ENCODE results near the gene SUB1.
A peak's percentile ranks its signal among the peaks of the same experiment; 100 is the strongest.
"Not testable (repeated sequence)": the region's sequence is repeated elsewhere in the genome, so short reads cannot be mapped to it uniquely, and the experiment has no call there.

Gene SUB1

GRCh38 chr5:32601623-32602295, 16.4 kb downstream of the SUB1 start:
- DNase-seq: no peak

- DNase-seq: no peak
Measured at GRCh38 chr5:32602906-32603305, 17.5 kb downstream of the SUB1 start.

GRCh38 chr5:32604800-32605765, 19.7 kb downstream of the SUB1 start:
- no peak for DNase-seq

- no peak for DNase-seq
Measured at GRCh38 chr5:32605766-32606152, 20.4 kb downstream of the SUB1 start.

- no peak for DNase-seq
Measured at GRCh38 chr5:32612134-32612888, 27.0 kb downstream of the SUB1 start.

GRCh38 chr5:32613050-32613672, 27.8 kb downstream of the SUB1 start:
- peak; percentile 68 for DNase-seq

GRCh38 chr5:32615236-32615635, 29.9 kb downstream of the SUB1 start:
- DNase-seq: no peak

GRCh38 chr5:32618962-32619361, 33.6 kb downstream of the SUB1 start:
- DNase-seq: no peak

GRCh38 chr5:32621256-32621655, 35.9 kb downstream of the SUB1 start:
- no peak for DNase-seq

- DNase-seq: no peak
Measured at GRCh38 chr5:32625106-32625505, 39.7 kb downstream of the SUB1 start.

GRCh38 chr5:32625547-32625946, 40.2 kb downstream of the SUB1 start:
- no peak for DNase-seq

- no peak for DNase-seq
Measured at GRCh38 chr5:32627219-32627870, 42.0 kb downstream of the SUB1 start.

- DNase-seq: no peak
Measured at GRCh38 chr5:32628049-32628844, 42.9 kb downstream of the SUB1 start.

GRCh38 chr5:32630867-32631491, 45.6 kb downstream of the SUB1 start:
- no peak for DNase-seq

- not testable (repeated sequence) for DNase-seq
Measured at GRCh38 chr5:32633017-32633416, 47.7 kb downstream of the SUB1 start.

- DNase-seq: no peak
Measured at GRCh38 chr5:32638309-32638708, 53.0 kb downstream of the SUB1 start.

GRCh38 chr5:32639943-32640342, 54.6 kb downstream of the SUB1 start:
- no peak for DNase-seq

GRCh38 chr5:32642276-32643002, 57.1 kb downstream of the SUB1 start:
- no peak for DNase-seq

GRCh38 chr5:32645246-32645645, 59.9 kb downstream of the SUB1 start:
- DNase-seq: no peak

Measured in NCI-H2029 treated with DMSO at 0.1 percent for 48 hours (cell line).